Thymus (tissue), 14 donors: Measurements from ENCODE around the gene ATRAID. TPM values are rescaled to one million over a fixed set of nuclear protein-coding genes. Genes with fewer than 3 reads are reported as not detected.

Experiments
- DNase-seq, 9 donors: peaks; one replicate each; pipeline ENCODE4 v3.0.0-alpha.2; 2013; ENCODE audit warnings: low spot score in 9 of 9, low read depth in 6 of 9, missing footprints in 1 of 9
- H3K27ac ChIP-seq, 2 donors: one replicate each; pipeline ENCODE4 v1.5.1; 2013; ENCODE audit warnings: control low read depth in 1 of 2, low read depth in 1 of 2, low read length in 1 of 2, mild to moderate bottlenecking in 1 of 2, moderate library complexity in 1 of 2
- H3K27me3 ChIP-seq, 2 donors: one replicate each; pipeline ENCODE4 v1.5.1; 2013; ENCODE audit warnings: low read length in 1 of 2; ENCODE audit not compliant: control insufficient read depth in 2 of 2, insufficient read depth in 1 of 2
- H3K36me3 ChIP-seq, 2 donors: one replicate each; pipeline ENCODE4 v1.5.1; 2013; ENCODE audit warnings: low read length in 1 of 2, mild to moderate bottlenecking in 1 of 2, moderate library complexity in 1 of 2; ENCODE audit not compliant: control insufficient read depth in 2 of 2, insufficient read depth in 2 of 2
- H3K4me1 ChIP-seq, 2 donors: one replicate each; pipeline ENCODE4 v1.5.1; 2013; ENCODE audit warnings: low read length in 2 of 2; ENCODE audit not compliant: control insufficient read depth in 2 of 2, insufficient read depth in 2 of 2
- H3K4me3 ChIP-seq, 2 donors: one replicate each; pipeline ENCODE4 v1.5.1; 2013; ENCODE audit warnings: low read length in 2 of 2, control low read depth in 1 of 2, mild to moderate bottlenecking in 1 of 2
- H3K9me3 ChIP-seq, 2 donors: one replicate each; pipeline ENCODE4 v1.5.1; 2013; ENCODE audit warnings: low read length in 1 of 2, mild to moderate bottlenecking in 1 of 2; ENCODE audit not compliant: control insufficient read depth in 2 of 2, insufficient read depth in 1 of 2
- WGBS: extraction: QIAGEN DNeasy Blood & Tissue Kit; methylation state at CpG from one replicate; pipeline ENCODE4 v1.1.7; 2013; 5-methylcytosine and 5-hydroxymethylcytosine counted together
- long read RNA-seq, 10 donors: transcript quantifications; one replicate each; lab custom pipeline, GENCODE V29; 2026
- polyA plus RNA-seq: library from polyadenylated mRNA; stranded (reverse); fragments of 200-250 nt; gene quantifications from one replicate; pipeline ENCODE4 v1.2.3, GENCODE V29; 2013
- total RNA-seq: library from RNA; stranded (reverse); fragments of 120-200 nt; gene quantifications from one replicate; pipeline ENCODE4 v1.2.4, GENCODE V29; 2013
- donor health status: healthy.

ATRAID gene, protein sequence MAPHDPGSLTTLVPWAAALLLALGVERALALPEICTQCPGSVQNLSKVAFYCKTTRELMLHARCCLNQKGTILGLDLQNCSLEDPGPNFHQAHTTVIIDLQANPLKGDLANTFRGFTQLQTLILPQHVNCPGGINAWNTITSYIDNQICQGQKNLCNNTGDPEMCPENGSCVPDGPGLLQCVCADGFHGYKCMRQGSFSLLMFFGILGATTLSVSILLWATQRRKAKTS
- total RNA-seq (109 TPM), polyA plus RNA-seq (125 TPM)
- long read RNA-seq, donor 1, transcript ATRAID-201 (7 exons, 1,240 nt), result major isoform, 11 of 12 reads
- long read RNA-seq, donor 1, partial matches to known transcripts, result 0 of 12 reads
- long read RNA-seq, donor 1, other reads (novel, unspliced or antisense), result 0 of 12 reads
- long read RNA-seq, donor 2, transcript ATRAID-201 (7 exons, 1,240 nt), result major isoform, 62 of 92 reads
- long read RNA-seq, donor 2, transcript ATRAID-202 (7 exons, 1,059 nt), result minor isoform, 20 of 92 reads
- long read RNA-seq, donor 2, transcript ATRAID-204 (2 exons, 561 nt), result minor isoform, 10 of 92 reads
- long read RNA-seq, donor 2, partial matches to known transcripts, result 0 of 92 reads
- long read RNA-seq, donor 2, other reads (novel, unspliced or antisense), result 0 of 92 reads
- long read RNA-seq, donor 3, transcript ATRAID-202 (7 exons, 1,059 nt), result minor isoform, 20 of 127 reads
- long read RNA-seq, donor 3, transcript ATRAID-201 (7 exons, 1,240 nt), result major isoform, 75 of 127 reads
- long read RNA-seq, donor 3, transcript ATRAID-204 (2 exons, 561 nt), result minor isoform, 11 of 127 reads
- long read RNA-seq, donor 3, partial matches to known transcripts, result 18 of 127 reads
- long read RNA-seq, donor 3, other reads (novel, unspliced or antisense), result 0 of 127 reads
- long read RNA-seq, donor 4, transcript ATRAID-201 (7 exons, 1,240 nt), result major isoform, 27 of 44 reads
- long read RNA-seq, donor 4, transcript ATRAID-202 (7 exons, 1,059 nt), result minor isoform, 7 of 44 reads
- long read RNA-seq, donor 4, partial matches to known transcripts, result 5 of 44 reads
- long read RNA-seq, donor 4, other reads (novel, unspliced or antisense), result 0 of 44 reads
- long read RNA-seq, donor 5, transcript ATRAID-204 (2 exons, 561 nt), result minor isoform, 14 of 145 reads
- long read RNA-seq, donor 5, transcript ATRAID-202 (7 exons, 1,059 nt), result minor isoform, 25 of 145 reads
- long read RNA-seq, donor 5, transcript ATRAID-201 (7 exons, 1,240 nt), result major isoform, 87 of 145 reads
- long read RNA-seq, donor 5, partial matches to known transcripts, result 19 of 145 reads
- long read RNA-seq, donor 5, other reads (novel, unspliced or antisense), result 0 of 145 reads
- long read RNA-seq, donor 6, transcript ATRAID-201 (7 exons, 1,240 nt), result major isoform, 38 of 61 reads
- long read RNA-seq, donor 6, transcript ATRAID-202 (7 exons, 1,059 nt), result minor isoform, 10 of 61 reads
- long read RNA-seq, donor 6, partial matches to known transcripts, result 10 of 61 reads
- long read RNA-seq, donor 6, other reads (novel, unspliced or antisense), result 0 of 61 reads
- long read RNA-seq, donor 7, transcript ATRAID-204 (2 exons, 561 nt), result minor isoform, 10 of 69 reads
- long read RNA-seq, donor 7, transcript ATRAID-201 (7 exons, 1,240 nt), result major isoform, 43 of 69 reads
- long read RNA-seq, donor 7, transcript ATRAID-202 (7 exons, 1,059 nt), result minor isoform, 16 of 69 reads
- long read RNA-seq, donor 7, partial matches to known transcripts, result 0 of 69 reads
- long read RNA-seq, donor 7, other reads (novel, unspliced or antisense), result 0 of 69 reads
- long read RNA-seq, donor 8, transcript ATRAID-201 (7 exons, 1,240 nt), result major isoform, 16 of 21 reads
- long read RNA-seq, donor 8, partial matches to known transcripts, result 0 of 21 reads
- long read RNA-seq, donor 8, other reads (novel, unspliced or antisense), result 0 of 21 reads
- long read RNA-seq, donor 9, transcript ATRAID-202 (7 exons, 1,059 nt), result minor isoform, 10 of 37 reads
- long read RNA-seq, donor 9, transcript ATRAID-201 (7 exons, 1,240 nt), result major isoform, 23 of 37 reads
- long read RNA-seq, donor 9, partial matches to known transcripts, result 0 of 37 reads
- long read RNA-seq, donor 9, other reads (novel, unspliced or antisense), result 0 of 37 reads
- long read RNA-seq, donor 10, transcript ATRAID-202 (7 exons, 1,059 nt), result minor isoform, 16 of 61 reads
- long read RNA-seq, donor 10, transcript ATRAID-201 (7 exons, 1,240 nt), result major isoform, 29 of 61 reads
- long read RNA-seq, donor 10, transcript ATRAID-204 (2 exons, 561 nt), result minor isoform, 6 of 61 reads
- long read RNA-seq, donor 10, partial matches to known transcripts, result 10 of 61 reads
- long read RNA-seq, donor 10, other reads (novel, unspliced or antisense), result 0 of 61 reads

DNA sequence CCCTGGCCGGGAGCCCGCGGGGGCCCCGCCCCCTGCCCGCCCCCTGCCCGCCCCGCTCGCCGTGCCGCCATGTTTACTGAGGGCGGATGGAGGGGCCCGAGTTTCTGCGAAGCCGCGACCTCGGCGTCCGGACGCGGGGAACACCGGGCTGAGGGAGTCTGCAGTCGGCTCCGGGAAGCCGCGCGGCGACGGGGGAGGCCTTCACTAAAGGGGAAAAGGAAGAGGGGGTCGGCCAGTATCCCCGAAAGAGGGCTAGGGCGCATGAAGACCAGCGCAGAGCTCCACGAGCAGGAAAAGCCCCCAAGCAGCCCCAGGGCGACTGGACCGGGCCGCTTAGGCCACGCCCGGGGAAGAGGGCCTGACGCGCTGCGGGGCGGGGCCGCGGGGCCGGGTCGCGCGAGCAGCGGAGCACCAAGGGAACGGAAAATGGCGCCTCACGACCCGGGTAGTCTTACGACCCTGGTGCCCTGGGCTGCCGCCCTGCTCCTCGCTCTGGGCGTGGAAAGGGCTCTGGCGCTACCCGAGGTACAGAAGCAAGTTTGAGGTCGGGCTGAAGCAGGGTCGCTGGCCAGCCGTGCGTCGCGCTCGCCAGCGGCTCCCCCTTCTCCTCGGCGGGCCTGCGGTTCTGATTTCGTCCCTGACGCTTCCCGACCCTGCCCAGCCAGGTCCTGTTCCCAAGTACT lies at the start of gene ATRAID, which contains the start of gene SLC5A6:
TSS of gene ATRAID (plus strand) at position 99 of the 683 bp plus-strand sequence. CDS start at position 427, 328 bp downstream.
TSS of gene SLC5A6 (minus strand) at position 326 of the 683 bp plus-strand sequence. CDS start 4,618 bp downstream, outside the sequence.
- peak within 1 kb of the TSS; percentile 97 to 98 for H3K27ac ChIP-seq
- no peaks in the 10 kb centered on the region for H3K9me3 ChIP-seq
- peaks cover 14 to 39% of the 10 kb centered on the region in 2 donors for H3K36me3 ChIP-seq
- H3K4me1 ChIP-seq, result peaks cover 6 to 27% of the 10 kb centered on the region in 2 donors
- H3K27me3 ChIP-seq, result no peaks in the 10 kb centered on the region
- peak; percentile 74 to 95 (median 87) for DNase-seq
- WGBS, result under 1% methylated on average over 73 of the region's 73 CpGs
- H3K4me3 ChIP-seq, result peak within 1 kb of the TSS; percentile 68 to 94

- Histone ChIP-seq H3K36me3 (no peaks in the 10 kb centered on the region), H3K27ac (no peak overlapping the region), H3K27me3 (no peaks in the 10 kb centered on the region), H3K4me1 (no peaks in the 10 kb centered on the region), H3K4me3 (no peak overlapping the region), H3K9me3 (no peaks in the 10 kb centered on the region)
- DNase-seq, result no peak
- WGBS, result 96% methylated on average over 15 of the region's 15 CpGs
These were observed 49.4 kb upstream of the ATRAID start for GRCh38 chr2:27162151-27163121.

DNA sequence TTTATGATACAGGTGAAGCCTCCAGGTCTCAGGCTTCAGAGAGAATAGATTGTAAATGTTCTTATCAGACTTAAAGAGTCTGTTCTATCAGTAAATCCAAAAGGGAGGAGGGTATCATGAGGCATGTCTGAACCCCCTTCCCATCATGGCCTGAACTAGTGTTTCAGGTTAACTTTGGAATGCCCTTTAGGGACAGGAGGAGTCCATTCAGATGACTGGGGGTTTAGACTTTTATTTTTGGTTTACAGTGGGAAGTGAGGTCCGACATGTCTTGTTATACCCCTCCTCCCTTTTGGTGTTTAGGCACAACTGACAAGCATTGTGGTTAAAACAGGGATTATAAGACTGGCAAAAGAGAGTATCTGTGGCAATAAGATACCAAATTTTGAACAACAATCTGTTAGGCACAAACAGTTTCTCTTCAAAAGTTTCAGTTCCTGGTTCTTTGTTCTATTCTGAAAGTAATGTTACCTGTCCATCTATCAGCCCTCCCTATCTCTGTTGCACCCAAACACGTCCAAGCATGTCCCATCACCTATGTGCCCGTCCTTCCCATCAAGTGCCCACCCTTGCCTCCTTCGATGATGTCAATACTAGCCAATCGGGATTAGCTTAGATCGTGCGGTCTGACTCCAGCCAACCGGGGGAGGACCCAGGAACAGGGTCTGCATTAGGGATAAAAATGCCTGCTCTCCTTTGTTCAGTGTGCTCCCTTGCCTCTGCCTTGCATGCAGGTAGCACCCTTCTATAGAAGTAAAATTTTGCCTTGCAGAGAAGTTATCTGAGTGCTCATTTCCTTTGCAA lies 46.7 kb upstream of the ATRAID start:
- Histone ChIP-seq H3K9me3 (no peaks in the 10 kb centered on the region), H3K27ac (no peak overlapping the region), H3K27me3 (peaks cover under 1 to 4% of the 10 kb centered on the region in 2 donors), H3K36me3 (no peaks in the 10 kb centered on the region), H3K4me3 (no peak overlapping the region), H3K4me1 (no peaks in the 10 kb centered on the region)
- DNase-seq, result no peak
- 95% methylated on average over 8 of the region's 8 CpGs for whole genome bisulfite sequencing

DNA sequence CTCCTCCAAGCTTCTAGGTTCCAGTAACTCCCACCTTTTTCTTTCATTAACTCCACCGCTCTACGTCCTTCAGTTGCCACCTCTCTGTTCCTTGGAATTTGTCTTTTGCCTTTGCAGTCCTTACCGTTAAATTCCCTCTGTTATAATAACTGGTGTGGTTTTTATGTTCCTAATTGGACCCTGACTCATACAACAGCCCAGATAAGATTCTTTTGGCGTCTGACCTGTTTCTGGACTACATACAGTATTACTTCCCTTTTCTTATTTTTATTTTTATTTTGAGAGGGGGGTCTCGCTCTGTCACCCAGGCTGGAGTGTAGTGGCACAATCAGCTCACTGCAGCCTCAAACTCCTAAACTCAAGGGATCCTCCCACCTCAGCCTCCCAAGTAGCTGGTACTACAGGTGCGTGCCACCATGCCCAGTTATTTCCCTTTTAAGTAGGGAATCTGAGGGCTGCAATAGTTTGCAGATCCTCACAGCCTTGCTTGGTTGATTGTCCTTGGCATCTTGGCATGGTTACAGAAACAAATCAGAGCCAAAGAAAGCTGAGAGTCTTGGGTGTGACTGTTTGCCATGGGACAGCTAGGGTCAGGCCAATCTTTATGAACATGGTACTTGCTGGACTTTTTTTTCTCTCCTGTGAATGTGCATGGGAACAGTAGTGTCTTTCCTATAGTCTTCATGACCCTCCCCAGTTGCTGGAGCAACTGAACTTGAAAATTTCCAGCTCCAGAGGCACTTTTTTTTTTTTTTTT lies 41.1 kb upstream of the ATRAID start:
- no peak overlapping the region for H3K4me3 ChIP-seq
- no peak overlapping the region for H3K27ac ChIP-seq
- H3K27me3 ChIP-seq, result peaks cover 3 to 42% of the 10 kb centered on the region in 2 donors
- H3K4me1 ChIP-seq, result no peaks in the 10 kb centered on the region
- peaks cover 0 to 4% of the 10 kb centered on the region in 2 donors for H3K9me3 ChIP-seq
- WGBS, result 78% methylated on average over 6 of the region's 6 CpGs
- H3K36me3 ChIP-seq, result no peaks in the 10 kb centered on the region
- no peak for DNase-seq

GRCh38 chr2:27171351-27171848 lies 40.4 kb upstream of the ATRAID start:
- 94% methylated on average over 8 of the region's 8 CpGs for WGBS
- no peaks in the 10 kb centered on the region for H3K36me3 ChIP-seq

More at GRCh38 chr2:27171351-27171848, 40.4 kb upstream of the ATRAID start:
- H3K27ac ChIP-seq, result no peak overlapping the region
- H3K9me3 ChIP-seq, result peaks cover 0 to 4% of the 10 kb centered on the region in 2 donors
- no peaks in the 10 kb centered on the region for H3K4me1 ChIP-seq
- no peak for DNase-seq
- peaks cover 3 to 42% of the 10 kb centered on the region in 2 donors for H3K27me3 ChIP-seq
- no peak overlapping the region for H3K4me3 ChIP-seq
